Ovary (tissue), 9 donors: ENCODE measurements around the gene KRT76. TPM values are rescaled to one million over a fixed set of nuclear protein-coding genes. Genes with fewer than 3 reads are reported as not detected.

Source experiments
- DNase-seq, 5 donors: peaks; one replicate each; pipeline ENCODE4 v3.0.0-alpha.2; 2019 to 2020
- H3K27ac ChIP-seq, 2 donors: fragments of 200-600 bp; one replicate each; pipeline versions ENCODE4 v1.5.1 to v1.8.0; 2019 to 2022
- H3K27me3 ChIP-seq: fragments of 200-600 bp; one replicate; pipeline ENCODE4 v1.8.0; 2022
- H3K36me3 ChIP-seq: fragments of 200-600 bp; sonication (generic); one replicate; pipeline ENCODE4 v1.5.1; 2019
- H3K4me1 ChIP-seq: one replicate; pipeline ENCODE4 v1.8.1; 2013; ENCODE audit warnings: mild to moderate bottlenecking, moderate library complexity; ENCODE audit not compliant: insufficient read depth
- H3K4me3 ChIP-seq: fragments of 200-600 bp; sonication (generic); one replicate; pipeline ENCODE4 v1.5.1; 2017
- H3K9me3 ChIP-seq, 2 donors: fragments of 200-600 bp in 1 of 2; sonication (generic) in 1 of 2; one replicate each; pipeline versions ENCODE4 v1.5.1 to v1.8.1; 2013 to 2019; ENCODE audit warnings: mild to moderate bottlenecking in 1 of 2, moderate library complexity in 1 of 2
- CTCF ChIP-seq, 3 donors: fragments of 450-650 bp in 2 of 3; fragments of 200-600 bp in 1 of 3; IDR thresholded peaks; one replicate each; pipeline versions ENCODE4 v1.5.1 to v1.8.0; 2016 to 2022; ENCODE audit warnings: antibody characterized with exemption in 3 of 3, mild to moderate bottlenecking in 1 of 3
- EP300 ChIP-seq: sonication (generic); formaldehyde crosslinking; IDR thresholded peaks from one replicate; pipeline ENCODE4 v1.6.1; 2017; ENCODE audit warnings: antibody characterized with exemption
- POLR2A ChIP-seq: fragments of 450-650 bp; IDR thresholded peaks from one replicate; pipeline ENCODE4 v1.6.1; 2017; ENCODE audit warnings: antibody characterized with exemption, mild to moderate bottlenecking, moderate library complexity
- WGBS, 3 donors: extraction: QIAGEN DNeasy Blood & Tissue Kit in 1 of 3; methylation state at CpG; one replicate each; pipeline versions ENCODE4 v1.1.5 to v1.1.7; 2013 to 2017; 5-methylcytosine and 5-hydroxymethylcytosine counted together
- intact Hi-C, 4 donors: fragments of 100-400 bp; cut with DNase I; formaldehyde crosslinking; loops; one replicate each; pipeline versions ENCODE4 v1.11.0 to v1.15.1; 2022 to 2023
- polyA plus RNA-seq, 2 donors: library from polyadenylated mRNA; stranded (reverse); fragments of 200-250 nt in 1 of 2; fragments of 350-450 nt in 1 of 2; fragmentation: Illumina TruSeq in 1 of 2; extraction: RNeasy Lipid Tissue Mini Kit (QIAGEN cat#74804) in 1 of 2; gene quantifications; one replicate each; pipeline ENCODE4 v1.2.3, GENCODE V29; 2013 to 2014
- total RNA-seq, 7 donors: library from RNA; depleted of rRNA in 2 of 7; stranded (reverse); fragments of >200 nt in 2 of 7; fragmentation: NEBNext Ultra II Directional in 3 of 7; extraction: Animal tissue kit (Norgen Biotek cat#: 25700) in 3 of 7; gene quantifications; one replicate each; pipeline versions ENCODE4 v1.1.0 to v1.2.4, GENCODE V29; 2016 to 2023
- donor health status: DM: no; HTN: no; CAD: no; lungs with moderate emphysema.
- donor health status: DM: no; HTN: no; CAD: no.
- donor health status: Bipolar disorder and iron deficiency.
- donor health status: DM: yes; HTN: yes; CAD: no.
- donor health status: DM: no; HTN: no; CAD: no.
- donor health status: DM: yes; HTN: yes; CAD: no.

Gene KRT76
- total and polyA plus RNA-seq, 9 donors = not detected

GRCh38 chr12:52735106-52735505 lies 42.0 kb downstream of the KRT76 start:
- intact Hi-C loops = no loop called here
- no peaks in the 10 kb centered on the region for H3K9me3 ChIP-seq
- TF ChIP-seq CTCF (IDR thresholded peaks at IDR 0.05) (no peak), EP300 (no peak), POLR2A (no peak)
- 64 to 79% (median 78%) methylated on average over 8 of the region's 8 CpGs for WGBS, 3 donors
- H3K4me3 ChIP-seq = no peak overlapping the region
- no peaks in the 10 kb centered on the region for H3K36me3 ChIP-seq
- DNase-seq = no peak
- no peaks in the 10 kb centered on the region for H3K27me3 ChIP-seq
- H3K4me1 ChIP-seq = no peaks in the 10 kb centered on the region
- no peak overlapping the region for H3K27ac ChIP-seq

GRCh38 chr12:52730793-52731192 lies 46.4 kb downstream of the KRT76 start:
- WGBS, 3 donors = 51 to 78% (median 58%) methylated on average over 2 of the region's 2 CpGs
- Histone ChIP-seq H3K36me3 (no peaks in the 10 kb centered on the region), H3K27me3 (no peaks in the 10 kb centered on the region), H3K4me1 (no peaks in the 10 kb centered on the region), H3K4me3 (no peak overlapping the region), H3K27ac (no peak overlapping the region), H3K9me3 (no peaks in the 10 kb centered on the region)
- intact Hi-C loops = no loop called here
- no peak for DNase-seq
- TF ChIP-seq CTCF (IDR thresholded peaks at IDR 0.05) (no peak), POLR2A (no peak)

- 82 to 85% (median 84%) methylated on average over 13 of the region's 13 CpGs for WGBS, 3 donors
- intact Hi-C loops = no loop called here
- no peaks in the 10 kb centered on the region for H3K27me3 ChIP-seq
- no peaks in the 10 kb centered on the region for H3K36me3 ChIP-seq
- TF ChIP-seq POLR2A (no peak), CTCF (IDR thresholded peaks at IDR 0.05) (no peak), EP300 (no peak)
- H3K9me3 ChIP-seq = no peaks in the 10 kb centered on the region
- no peaks in the 10 kb centered on the region for H3K4me1 ChIP-seq
- DNase-seq = no peak
- H3K4me3 ChIP-seq = no peak overlapping the region
- H3K27ac ChIP-seq = no peak overlapping the region
Measured at GRCh38 chr12:52730383-52730782, 46.8 kb downstream of the KRT76 start.

GRCh38 chr12:52729147-52729546 lies 48.0 kb downstream of the KRT76 start:
- H3K36me3 ChIP-seq = no peaks in the 10 kb centered on the region
- WGBS, 3 donors = 66 to 75% (median 74%) methylated on average over 9 to 10 of the region's 10 CpGs
- DNase-seq = no peak
- H3K4me1 ChIP-seq = no peaks in the 10 kb centered on the region
- H3K27ac ChIP-seq = no peak overlapping the region
- no peak overlapping the region for H3K4me3 ChIP-seq
- H3K27me3 ChIP-seq = no peaks in the 10 kb centered on the region
- intact Hi-C loops = no loop called here
- H3K9me3 ChIP-seq = no peaks in the 10 kb centered on the region
- no peak for TF ChIP-seq EP300
- TF ChIP-seq POLR2A = no peak
- no peak for TF ChIP-seq CTCF (IDR thresholded peaks at IDR 0.05)

- H3K36me3 ChIP-seq = no peaks in the 10 kb centered on the region
- 90 to 93% (median 92%) methylated on average over 2 of the region's 2 CpGs for WGBS, 3 donors
- no peaks in the 10 kb centered on the region for H3K27me3 ChIP-seq
- H3K9me3 ChIP-seq = no peaks in the 10 kb centered on the region
- H3K4me1 ChIP-seq = no peaks in the 10 kb centered on the region
- DNase-seq = no peak
- H3K4me3 ChIP-seq = no peak overlapping the region
- intact Hi-C loops = no loop called here
- H3K27ac ChIP-seq = no peak overlapping the region
- TF ChIP-seq POLR2A (no peak), CTCF (IDR thresholded peaks at IDR 0.05) (no peak), EP300 (no peak)
Measured at GRCh38 chr12:52728374-52728773, 48.8 kb downstream of the KRT76 start.
